Stimulated activated CD4-positive, alpha-beta T cell treated with anti-CD3 and anti-CD28 coated beads, Interleukin-1b, Interleukin-23, amount 100 ng/mL, for 4 hours (primary cell): ENCODE data around the gene PDE4D.

ENCODE experiments used
- DNase-seq, 2 donors: peaks; one replicate each; pipeline ENCODE4 v3.0.0-alpha.2; 2020; ENCODE audit warnings: low read depth in 2 of 2

PDE4D gene

GRCh38 chr5:59893429-59894227, at the start of gene PDE4D:
Gene PDE4D, minus strand, starts transcription at chr5:59893726.
- DNase-seq: no peak

DNA sequence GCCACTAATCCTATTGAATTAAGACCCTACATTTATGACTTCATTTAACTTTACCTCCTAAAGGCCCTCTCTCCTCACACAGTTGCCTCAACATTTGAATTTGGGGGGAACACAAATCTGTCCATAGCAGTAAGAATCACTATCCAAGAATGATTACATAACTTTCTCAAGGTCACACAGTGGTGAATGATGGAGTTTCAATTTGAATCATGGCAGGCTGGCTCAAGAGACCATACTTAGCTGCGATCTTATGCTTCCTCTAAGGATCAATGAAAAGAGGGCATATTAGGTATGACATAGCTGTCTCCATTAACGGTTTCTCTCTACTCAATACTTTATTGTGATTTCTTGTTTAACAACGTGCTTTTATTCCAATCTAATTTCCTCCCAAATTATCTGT, 44.1 kb upstream of the PDE4D start:
- DNase-seq: no peak

- DNase-seq: no peak
Measured at GRCh38 chr5:59923465-59923864, 29.9 kb upstream of the PDE4D start.

- no peak for DNase-seq
Measured at GRCh38 chr5:59922220-59922619, 28.7 kb upstream of the PDE4D start.

GRCh38 chr5:59921816-59922215, 28.3 kb upstream of the PDE4D start:
- DNase-seq: no peak

GRCh38 chr5:59919484-59919883, 26.0 kb upstream of the PDE4D start:
- no peak for DNase-seq

DNA sequence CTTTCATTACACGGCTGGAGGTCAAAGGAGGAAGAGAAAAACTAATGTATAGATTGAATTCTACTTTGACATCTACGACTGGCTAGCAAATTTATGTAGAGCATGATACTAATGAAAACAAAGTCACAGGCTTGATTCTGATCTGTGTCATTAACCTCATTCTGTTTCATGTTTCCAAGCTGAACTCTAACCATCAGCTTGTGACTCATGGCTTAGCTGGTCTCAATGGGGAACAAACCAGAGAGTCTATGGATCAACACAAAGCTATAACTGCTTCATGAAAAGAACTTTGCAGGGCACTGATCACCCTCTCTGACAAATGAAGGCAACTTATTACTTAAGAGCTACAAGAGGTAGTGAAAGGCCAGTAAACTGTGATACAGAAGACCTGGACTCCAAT, 23.6 kb upstream of the PDE4D start:
- DNase-seq: no peak

- DNase-seq: no peak
Measured at GRCh38 chr5:59905188-59905587, 11.7 kb upstream of the PDE4D start.

GRCh38 chr5:59897075-59897474, 3.5 kb upstream of the PDE4D start:
- no peak for DNase-seq

GRCh38 chr5:59891962-59892643, 1.4 kb downstream of the PDE4D start:
- DNase-seq: no peak

- no peak for DNase-seq
Measured at GRCh38 chr5:59887274-59887673, 6.3 kb downstream of the PDE4D start.

DNA sequence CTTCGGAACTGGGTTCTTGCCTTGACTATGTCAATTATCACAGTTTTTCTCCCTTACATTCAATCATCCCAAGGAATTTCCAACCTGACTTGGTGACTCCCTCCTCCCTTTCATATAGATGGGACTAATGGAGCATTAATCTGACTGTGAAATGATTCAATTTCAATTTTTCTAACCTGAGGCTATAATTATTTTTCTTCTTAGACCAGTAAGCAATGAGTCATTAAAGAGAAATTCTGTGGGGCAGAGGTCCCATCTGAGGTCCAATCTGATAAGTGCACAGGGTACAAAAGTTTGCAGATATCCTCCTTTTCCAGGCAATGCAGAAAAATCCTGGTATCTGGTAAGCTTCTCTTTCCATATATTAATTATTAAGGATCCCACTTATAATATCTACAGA, 18.9 kb downstream of the PDE4D start:
- DNase-seq: no peak

DNA sequence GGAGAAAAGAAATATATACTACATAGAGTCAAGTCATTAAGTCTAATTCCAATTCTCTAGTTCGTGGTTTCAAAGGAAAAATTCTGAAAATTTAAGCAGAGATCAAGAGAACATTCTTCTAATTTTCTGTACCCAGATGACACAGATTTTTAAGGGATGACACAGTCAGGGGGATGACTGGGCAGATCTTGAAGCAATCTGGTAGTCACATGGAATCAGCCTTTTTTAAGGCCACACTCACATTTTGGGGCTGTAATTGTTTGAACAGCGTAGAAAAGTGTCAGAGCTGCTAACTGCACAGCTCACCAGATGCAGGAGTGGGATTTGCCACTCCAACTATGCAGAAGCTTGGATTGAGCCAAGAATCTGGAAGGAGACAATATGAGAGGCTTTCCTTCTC, 20.4 kb downstream of the PDE4D start:
- DNase-seq: no peak

- no peak for DNase-seq
Measured at GRCh38 chr5:59866661-59867060, 26.9 kb downstream of the PDE4D start.

DNA sequence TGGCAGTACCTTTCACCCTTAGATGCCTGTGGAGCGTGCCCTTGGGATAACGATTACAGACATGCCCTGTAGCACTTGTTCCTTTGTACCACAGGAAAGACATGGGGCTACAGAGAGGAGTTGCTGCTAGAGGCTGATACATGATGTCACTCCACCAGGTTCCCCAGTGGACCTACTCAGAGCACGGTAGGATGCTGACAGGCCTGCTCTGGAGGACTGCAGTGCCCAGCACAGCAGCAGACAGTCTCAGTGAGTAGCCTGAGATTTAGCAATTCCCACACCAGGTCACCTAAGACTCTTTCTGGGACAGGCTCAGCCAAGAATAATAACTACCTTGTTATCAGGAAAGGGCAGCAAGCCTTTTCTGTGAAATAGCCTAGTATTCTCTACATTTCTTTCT, 28.8 kb downstream of the PDE4D start:
- DNase-seq: no peak

- no peak for DNase-seq
Measured at GRCh38 chr5:59863777-59864176, 29.7 kb downstream of the PDE4D start.

DNA sequence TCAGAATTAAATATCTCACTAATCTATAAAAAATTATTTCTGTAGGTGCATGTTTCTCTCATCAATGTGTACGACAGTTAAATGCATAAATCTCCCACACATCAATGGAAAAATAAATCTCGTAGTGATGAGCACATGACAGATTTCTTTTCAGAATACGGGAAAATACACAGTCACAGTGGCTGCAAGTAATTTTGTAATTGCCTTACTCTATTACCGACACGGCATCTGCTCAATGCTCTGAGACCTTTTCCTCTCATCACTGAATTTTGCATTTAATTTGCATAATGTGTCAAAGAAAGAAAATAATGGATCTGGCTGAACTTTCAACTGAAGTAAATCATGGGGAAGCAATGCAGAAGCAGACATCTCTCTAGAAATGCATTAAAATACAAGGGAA, 37.2 kb downstream of the PDE4D start:
- no peak for DNase-seq

- no peak for DNase-seq
Measured at GRCh38 chr5:59850766-59851165, 42.8 kb downstream of the PDE4D start.

- no peak for DNase-seq
Measured at GRCh38 chr5:59847586-59847985, 45.9 kb downstream of the PDE4D start.

DNA sequence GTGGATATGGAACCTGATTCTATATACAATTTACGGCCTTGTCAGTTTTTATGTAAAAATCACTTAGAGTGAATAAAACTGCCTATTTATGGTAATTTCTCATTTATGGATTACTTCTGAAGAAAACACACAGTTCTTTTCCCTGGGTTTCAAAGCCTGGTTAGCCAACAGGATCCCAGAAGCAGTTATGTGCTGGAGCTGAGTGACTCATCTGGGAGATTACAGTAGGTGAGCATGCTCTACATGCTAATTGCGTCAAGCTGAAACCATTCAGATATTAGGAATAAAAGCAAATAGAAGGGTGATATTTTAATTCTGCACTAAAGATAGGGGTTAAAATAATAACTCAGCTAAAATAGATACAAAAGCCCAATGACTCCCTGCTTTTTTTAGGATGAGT, 47.8 kb downstream of the PDE4D start:
- DNase-seq: no peak

DNA sequence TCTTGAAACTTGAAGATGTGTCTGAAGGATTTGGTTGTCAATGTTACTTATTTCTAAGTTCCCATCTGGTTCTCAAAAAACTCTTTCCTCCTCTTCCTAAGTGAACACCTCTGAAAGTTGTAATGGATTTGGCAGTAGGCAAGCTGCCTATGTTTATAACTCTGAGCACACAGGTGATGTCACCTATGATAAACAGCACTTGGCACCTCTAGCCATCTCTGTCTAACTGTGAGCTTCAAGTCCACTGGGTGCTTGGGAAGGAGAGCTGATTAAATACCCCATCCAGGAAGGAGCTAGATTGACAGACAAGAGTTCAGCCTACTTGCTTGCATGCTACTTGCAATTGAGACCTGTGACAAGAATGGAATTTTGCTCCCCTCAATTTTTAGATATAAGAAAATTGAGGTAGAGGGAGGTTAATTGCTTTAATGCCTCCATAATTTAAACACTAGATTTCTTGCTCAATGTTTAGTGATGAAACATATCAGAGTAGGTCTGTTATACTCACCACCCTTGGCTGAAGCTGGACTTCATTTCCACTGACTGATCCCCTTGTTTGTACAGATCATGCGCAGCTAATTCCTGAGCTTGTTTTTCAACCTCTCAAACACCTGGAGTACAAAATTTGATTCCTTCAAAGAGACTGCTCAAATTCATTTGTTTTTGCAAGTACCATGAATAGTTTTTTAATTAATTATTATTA, 49.9 kb downstream of the PDE4D start:
- no peak for DNase-seq

DNA sequence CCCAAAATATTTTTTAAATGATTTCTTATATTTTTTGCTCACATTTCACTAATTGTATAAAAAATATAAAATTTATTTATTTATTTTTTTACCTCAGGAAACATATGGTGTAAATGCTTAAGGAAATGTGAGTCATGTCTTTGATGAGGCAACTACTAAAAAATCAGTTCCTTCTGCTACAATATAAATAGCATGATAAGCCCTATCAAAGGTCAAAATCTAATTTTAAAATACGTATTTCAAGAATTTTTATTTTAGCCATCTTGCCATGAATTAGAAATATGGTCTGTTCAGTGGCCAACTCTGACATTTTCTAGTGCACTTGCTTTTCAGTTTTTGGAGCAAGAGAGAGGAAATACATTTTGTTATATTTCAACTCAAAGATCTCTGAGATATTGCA, 50.5 kb downstream of the PDE4D start:
- DNase-seq: no peak

- DNase-seq: no peak
Measured at GRCh38 chr5:59840200-59840601, 53.3 kb downstream of the PDE4D start.
